Activated naive CD4-positive, alpha-beta T cell treated with anti-CD3 and anti-CD28 coated beads, Interleukin-2, amount 50 U/mL, for 16 hours (primary cell): ENCODE results near the gene SLC11A1.

Experiments used
- DNase-seq: peaks from one replicate; pipeline ENCODE4 v3.0.0-alpha.2; 2020

SLC11A1 gene

GRCh38 chr2:218406209-218406948 is 24.3 kb downstream of the SLC11A1 start:
- DNase-seq: peak; percentile 83

GRCh38 chr2:218406949-218407618 is 25.0 kb downstream of the SLC11A1 start:
- peak; percentile 66 for DNase-seq

GRCh38 chr2:218407717-218408116 is 25.6 kb downstream of the SLC11A1 start:
- no peak for DNase-seq

GRCh38 chr2:218418321-218418716 is 36.2 kb downstream of the SLC11A1 start:
- DNase-seq: no peak

- no peak for DNase-seq
These were observed 36.8 kb downstream of the SLC11A1 start, which contains the start of gene VIL1 for GRCh38 chr2:218418717-218419458. TSS of gene VIL1 (plus strand) at chr2:218419123. CDS start at chr2:218423779, 4,656 bp downstream.

GRCh38 chr2:218419630-218420216 is 37.6 kb downstream of the SLC11A1 start:
- no peak for DNase-seq

- DNase-seq: no peak
These were observed 39.0 kb downstream of the SLC11A1 start for GRCh38 chr2:218421027-218421426.

GRCh38 chr2:218422403-218423086 is 40.5 kb downstream of the SLC11A1 start:
- DNase-seq: no peak

- DNase-seq: no peak
These were observed 41.5 kb downstream of the SLC11A1 start for GRCh38 chr2:218423584-218423983.

- DNase-seq: no peak
These were observed 43.5 kb downstream of the SLC11A1 start for GRCh38 chr2:218425531-218425930.

- DNase-seq: no peak
These were observed 45.7 kb downstream of the SLC11A1 start for GRCh38 chr2:218427741-218428140.

- no peak for DNase-seq
These were observed 46.9 kb downstream of the SLC11A1 start for GRCh38 chr2:218428846-218429558.

GRCh38 chr2:218429911-218430692 is 48.0 kb downstream of the SLC11A1 start:
- DNase-seq: no peak

- no peak for DNase-seq
These were observed 48.6 kb downstream of the SLC11A1 start for GRCh38 chr2:218430721-218431120.

- no peak for DNase-seq
These were observed 49.8 kb downstream of the SLC11A1 start for GRCh38 chr2:218431878-218432277.

GRCh38 chr2:218432676-218433365 is 50.7 kb downstream of the SLC11A1 start:
- DNase-seq: no peak

- DNase-seq: no peak
These were observed 52.4 kb downstream of the SLC11A1 start for GRCh38 chr2:218434456-218434855.

- no peak for DNase-seq
These were observed 53.2 kb downstream of the SLC11A1 start for GRCh38 chr2:218435003-218435982.

- no peak for DNase-seq
These were observed 54.9 kb downstream of the SLC11A1 start for GRCh38 chr2:218436992-218437391.
